Measurements from ENCODE around the gene PREX1. TPM values are rescaled to one million over a fixed set of nuclear protein-coding genes. Genes with fewer than 3 reads are reported as not detected.
"Not testable (repeated sequence)": the region's sequence is repeated elsewhere in the genome, so short reads cannot be mapped to it uniquely, and the experiment has no call there.

Gene PREX1
- total RNA-seq, 2 experiments from 2014 or later, result 142 to 147 TPM

DNA sequence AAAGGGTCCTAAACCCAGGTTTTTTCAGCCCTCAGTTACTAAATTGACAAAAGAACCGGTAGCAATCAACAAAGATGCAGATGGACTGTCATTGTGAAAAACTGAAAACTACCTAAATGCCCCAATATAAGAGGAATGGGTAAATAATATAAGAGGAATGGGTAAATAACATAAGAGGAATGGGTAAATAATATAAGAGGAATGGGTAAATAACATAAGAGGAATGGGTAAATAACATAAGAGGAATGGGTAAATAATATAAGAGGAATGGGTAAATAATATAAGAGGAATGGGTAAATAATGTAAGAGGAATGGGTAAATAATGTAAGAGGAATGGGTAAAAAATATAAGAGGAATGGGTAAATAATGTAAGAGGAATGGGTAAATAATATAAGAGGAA lies 15.7 kb downstream of the PREX1 start:
- POLR2A ChIA-PET; H3K27me3 Mint-ChIP-seq; DNase-seq; ATAC-seq (ENCODE audit: low read depth); H3K27ac Mint-ChIP-seq; H3K9me3 Mint-ChIP-seq; H3K4me3 Mint-ChIP-seq: not testable (repeated sequence)
- Mint-ChIP-seq H3K4me1 (peaks cover 36% of the 10 kb centered on the region), H3K36me3 (peaks cover 54% of the 10 kb centered on the region)

DNA sequence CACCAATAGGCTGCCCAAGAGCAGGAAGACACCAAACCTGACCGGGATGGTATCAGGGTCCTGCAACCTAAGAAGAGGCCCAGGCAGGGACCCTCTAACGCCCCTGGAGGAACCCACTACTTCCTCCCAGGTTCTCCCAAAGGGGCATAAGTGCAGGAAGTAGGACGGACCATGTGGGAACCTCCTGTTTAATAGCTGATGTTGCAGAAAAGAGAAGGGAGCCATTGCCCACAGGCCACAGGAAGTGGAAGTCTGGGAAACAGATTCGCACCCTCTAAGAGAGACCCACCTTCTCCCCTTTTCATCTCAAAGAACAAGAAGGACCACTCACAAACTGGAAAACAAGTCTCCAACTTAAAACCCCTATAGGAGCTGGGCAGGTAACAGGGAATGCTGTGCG lies 18.1 kb downstream of the PREX1 start:
- POLR2A ChIA-PET, result no interaction called here
- no peak for DNase-seq
- Mint-ChIP-seq H3K36me3 (peaks cover 56% of the 10 kb centered on the region), H3K4me3 (no peak overlapping the region), H3K9me3 (peaks cover 8% of the 10 kb centered on the region), H3K27ac (peak overlapping the region; percentile 36), H3K4me1 (peaks cover 22% of the 10 kb centered on the region), H3K27me3 (no peaks in the 10 kb centered on the region)
- ATAC-seq (ENCODE audit: low read depth), result no peak

DNA sequence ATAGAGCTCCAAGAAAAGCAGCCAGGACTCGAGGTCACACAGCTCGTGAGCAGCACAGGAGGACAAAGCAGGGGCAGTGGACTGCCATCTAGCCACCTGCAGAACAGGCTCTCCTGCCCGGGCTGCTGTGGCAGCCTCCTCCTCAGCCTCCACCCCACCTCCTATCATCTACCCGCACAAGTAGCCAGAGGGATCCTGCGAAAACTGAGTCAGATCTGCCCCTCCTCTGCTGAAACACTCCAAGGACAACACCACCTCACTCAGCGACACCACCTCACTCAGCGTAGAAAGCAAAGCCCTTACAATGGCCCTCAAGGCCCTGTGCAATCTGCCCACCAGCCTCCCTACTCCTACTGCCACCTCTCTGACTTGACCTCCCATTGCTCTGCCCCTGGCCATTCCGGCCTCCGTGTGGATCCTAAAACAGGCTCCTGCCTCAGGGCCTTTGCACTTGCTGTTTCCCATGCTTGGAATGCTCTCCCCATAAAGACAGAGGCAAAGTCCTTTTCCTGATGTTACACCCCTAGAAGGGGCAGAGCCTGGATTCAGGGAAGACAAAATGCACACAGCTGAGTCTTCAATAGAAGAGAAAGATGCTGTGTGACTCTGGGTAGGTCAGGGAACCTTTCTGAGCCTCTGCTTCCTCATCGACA lies 19.3 kb downstream of the PREX1 start:
- DNase-seq (no peak), ATAC-seq (ENCODE audit: low read depth) (no peak)
- H3K27me3 Mint-ChIP-seq, result no peaks in the 10 kb centered on the region
- H3K4me3 Mint-ChIP-seq, result no peak overlapping the region
- POLR2A ChIA-PET, result interaction anchor here (1.3 kb wide), 1 partner anchor 11 kb away, joined by 3 read pairs; no protein-coding TSS in a partner anchor
- peaks cover 24% of the 10 kb centered on the region for H3K4me1 Mint-ChIP-seq
- H3K9me3 Mint-ChIP-seq, result peaks cover 8% of the 10 kb centered on the region
- H3K36me3 Mint-ChIP-seq, result peaks cover 64% of the 10 kb centered on the region
- peak overlapping the region; percentile 35 for H3K27ac Mint-ChIP-seq

GRCh38 chr20:48807586-48808381 lies 20.0 kb downstream of the PREX1 start:
- H3K27ac Mint-ChIP-seq, result peak overlapping the region; percentile 1
- H3K9me3 Mint-ChIP-seq, result peaks cover 8% of the 10 kb centered on the region
- DNase-seq (no peak), ATAC-seq (ENCODE audit: low read depth) (no peak)
- POLR2A ChIA-PET, result interaction anchor here (1.3 kb wide), 1 partner anchor 11 kb away, joined by 3 read pairs; no protein-coding TSS in a partner anchor
- no peak overlapping the region for H3K4me3 Mint-ChIP-seq
- H3K27me3 Mint-ChIP-seq, result no peaks in the 10 kb centered on the region
- H3K36me3 Mint-ChIP-seq, result peaks cover 64% of the 10 kb centered on the region
- peaks cover 25% of the 10 kb centered on the region for H3K4me1 Mint-ChIP-seq

DNA sequence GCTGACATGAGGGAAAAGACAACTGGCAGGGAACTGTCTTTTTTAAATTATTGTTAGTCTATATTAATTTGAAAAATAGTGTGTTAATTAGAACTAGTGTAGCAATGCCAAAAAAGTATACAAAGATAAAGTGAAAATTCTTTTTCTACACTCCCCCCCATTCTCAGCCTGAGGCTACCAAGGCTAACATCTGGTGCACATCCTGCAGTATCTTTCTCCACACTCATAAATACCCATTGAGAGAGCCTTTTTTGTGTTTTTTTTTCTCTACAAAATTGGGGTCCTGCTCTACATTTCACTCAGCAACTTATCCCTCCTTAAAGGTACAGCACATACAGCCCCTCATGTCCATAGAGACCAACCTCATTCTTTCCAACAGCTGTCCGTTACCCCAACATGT lies 20.7 kb downstream of the PREX1 start:
- no peak overlapping the region for H3K4me3 Mint-ChIP-seq
- H3K36me3 Mint-ChIP-seq, result peaks cover 69% of the 10 kb centered on the region
- DNase-seq (no peak), ATAC-seq (ENCODE audit: low read depth) (no peak)
- peaks cover 8% of the 10 kb centered on the region for H3K9me3 Mint-ChIP-seq
- H3K4me1 Mint-ChIP-seq, result peaks cover 31% of the 10 kb centered on the region
- POLR2A ChIA-PET, result no interaction called here
- no peaks in the 10 kb centered on the region for H3K27me3 Mint-ChIP-seq
- H3K27ac Mint-ChIP-seq, result no peak overlapping the region

- ATAC-seq (ENCODE audit: low read depth) (no peak), DNase-seq (no peak)
- no peak overlapping the region for H3K4me3 Mint-ChIP-seq
- peaks cover 62% of the 10 kb centered on the region for H3K36me3 Mint-ChIP-seq
- H3K27me3 Mint-ChIP-seq, result no peaks in the 10 kb centered on the region
- peaks cover 34% of the 10 kb centered on the region for H3K4me1 Mint-ChIP-seq
- H3K27ac Mint-ChIP-seq, result peak overlapping the region; percentile 42
- H3K9me3 Mint-ChIP-seq, result peaks cover 8% of the 10 kb centered on the region
- POLR2A ChIA-PET, result no interaction called here
These were observed 22.1 kb downstream of the PREX1 start for GRCh38 chr20:48805716-48806115.

DNA sequence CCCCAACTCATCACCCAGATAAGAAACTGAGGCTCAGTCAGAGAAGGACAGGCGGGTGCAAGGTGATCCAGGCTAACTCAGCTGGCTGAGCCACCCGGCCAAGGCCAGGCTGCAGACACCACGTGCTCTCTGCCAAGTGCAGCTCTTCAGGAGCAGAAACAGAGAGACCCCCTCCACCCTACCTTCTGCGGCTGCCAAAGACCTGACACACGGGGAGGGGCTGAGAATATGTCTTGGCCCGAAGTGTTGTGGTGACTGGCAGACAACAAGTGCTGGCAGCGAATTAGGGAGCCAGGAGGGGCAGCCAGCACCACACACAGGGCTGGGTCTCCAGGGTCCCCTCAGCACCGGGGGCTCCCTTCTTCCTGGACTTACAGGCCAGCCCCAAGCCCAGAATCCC lies 22.5 kb downstream of the PREX1 start:
- POLR2A ChIA-PET, result no interaction called here

DNA sequence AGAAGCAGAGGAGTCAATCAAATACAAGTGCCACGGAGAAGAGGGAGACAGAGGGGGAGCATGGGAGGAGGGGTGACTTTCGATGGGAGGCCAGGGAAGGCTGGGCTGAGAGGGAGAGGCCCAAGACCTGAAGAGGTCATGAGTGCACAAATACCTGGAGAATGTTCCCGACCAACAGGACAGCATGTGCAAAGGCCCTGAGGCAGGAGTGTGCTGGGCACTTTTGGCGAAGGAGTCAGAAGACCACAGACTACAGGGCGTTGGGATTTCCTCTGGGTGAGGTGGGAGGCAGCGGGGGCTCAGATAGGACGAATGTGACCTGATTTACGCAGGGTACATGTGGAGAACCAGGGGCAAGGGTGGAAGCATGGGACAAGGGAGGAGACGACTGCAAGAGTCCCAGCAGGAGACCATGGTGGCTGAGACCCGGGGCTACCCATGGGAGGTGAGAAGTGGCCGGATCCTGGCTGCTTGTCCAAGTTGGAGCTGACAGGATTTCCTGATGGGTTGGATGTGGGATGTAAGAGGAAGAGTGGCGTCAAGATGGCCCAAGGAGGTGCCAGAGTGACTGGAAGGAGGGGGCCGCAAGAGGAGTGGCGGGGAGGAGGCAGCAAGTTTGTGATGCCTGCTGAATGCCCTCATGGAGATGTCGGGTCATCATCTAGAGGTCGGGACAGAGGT lies 23.4 kb downstream of the PREX1 start:
- H3K27ac Mint-ChIP-seq, result peak overlapping the region; percentile 47
- POLR2A ChIA-PET, result interaction anchor here (1.0 kb wide), 1 partner anchor 21 kb away, joined by 3 read pairs; no protein-coding TSS in a partner anchor
- H3K4me1 Mint-ChIP-seq, result peaks cover 31% of the 10 kb centered on the region
- peaks cover 56% of the 10 kb centered on the region for H3K36me3 Mint-ChIP-seq
- H3K4me3 Mint-ChIP-seq, result no peak overlapping the region
- peaks cover 7% of the 10 kb centered on the region for H3K9me3 Mint-ChIP-seq
- no peak for ATAC-seq (ENCODE audit: low read depth)
- H3K27me3 Mint-ChIP-seq, result no peaks in the 10 kb centered on the region
- DNase-seq, result no peak

More for the DNA sequence above, 22.5 kb downstream of the PREX1 start:
- Mint-ChIP-seq H3K4me1 (peaks cover 35% of the 10 kb centered on the region), H3K27ac (no peak overlapping the region), H3K9me3 (peaks cover 8% of the 10 kb centered on the region), H3K36me3 (peaks cover 62% of the 10 kb centered on the region), H3K27me3 (no peaks in the 10 kb centered on the region), H3K4me3 (no peak overlapping the region)
- ATAC-seq (ENCODE audit: low read depth) (no peak), DNase-seq (no peak)

DNA sequence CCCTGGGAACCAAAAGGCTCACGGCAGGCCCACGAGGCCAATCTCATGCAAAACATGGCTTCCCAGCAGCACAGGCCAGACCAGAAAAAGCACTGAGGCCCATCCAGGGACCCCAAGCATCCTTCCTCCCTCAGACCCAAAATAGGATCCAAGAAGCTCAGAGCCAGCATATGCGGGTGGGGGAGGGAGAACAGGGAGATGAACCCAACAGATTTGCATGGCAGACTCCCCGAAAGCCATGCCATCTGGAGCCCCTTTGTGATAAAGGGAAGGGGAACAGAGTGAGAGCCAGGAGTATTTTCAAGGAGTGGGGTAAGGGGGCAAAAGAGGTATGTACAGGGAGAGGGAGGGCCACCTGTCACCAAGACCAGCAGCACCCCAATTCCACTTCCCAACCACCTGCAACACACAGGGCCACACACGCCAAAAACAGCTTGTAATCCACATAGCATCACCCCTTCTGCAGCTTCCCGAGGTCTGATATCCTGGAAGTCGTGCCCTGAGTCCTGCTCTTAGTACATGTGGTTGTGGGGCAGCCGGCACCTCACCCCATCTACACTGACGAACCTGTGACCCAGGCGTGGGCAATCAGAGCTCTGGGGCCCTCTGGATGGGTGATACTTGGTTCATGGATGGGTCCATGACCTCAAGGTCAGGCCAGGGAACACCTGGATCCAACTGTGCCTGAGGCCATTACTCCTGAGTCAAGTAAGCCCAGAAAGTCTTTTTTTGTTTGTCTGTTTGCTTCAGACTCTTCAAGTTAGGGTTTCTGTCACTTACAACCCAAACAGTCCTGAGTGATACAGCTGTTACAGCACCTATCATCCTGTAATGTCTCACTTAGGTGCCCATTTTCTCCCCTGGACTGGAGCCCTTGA lies 24.4 kb downstream of the PREX1 start:
- POLR2A ChIA-PET, result interaction anchor here (1.0 kb wide), 1 partner anchor 20 kb away, joined by 3 read pairs; no protein-coding TSS in a partner anchor
- no peaks in the 10 kb centered on the region for H3K27me3 Mint-ChIP-seq
- no peak overlapping the region for H3K27ac Mint-ChIP-seq
- H3K36me3 Mint-ChIP-seq, result peaks cover 48% of the 10 kb centered on the region
- peaks cover 6% of the 10 kb centered on the region for H3K9me3 Mint-ChIP-seq
- ATAC-seq (ENCODE audit: low read depth) (no peak), DNase-seq (no peak)
- H3K4me1 Mint-ChIP-seq, result peaks cover 31% of the 10 kb centered on the region
- no peak overlapping the region for H3K4me3 Mint-ChIP-seq

GRCh38 chr20:48802647-48803046 lies 25.2 kb downstream of the PREX1 start:
- H3K36me3 Mint-ChIP-seq, result peaks cover 40% of the 10 kb centered on the region
- peaks cover 5% of the 10 kb centered on the region for H3K9me3 Mint-ChIP-seq
- peak overlapping the region; percentile 62 for H3K27ac Mint-ChIP-seq
- POLR2A ChIA-PET, result interaction anchor here (0.9 kb wide), 1 partner anchor 53 kb away, joined by 3 read pairs; no protein-coding TSS in a partner anchor
- H3K27me3 Mint-ChIP-seq, result no peaks in the 10 kb centered on the region
- peaks cover 38% of the 10 kb centered on the region for H3K4me1 Mint-ChIP-seq
- no peak for ATAC-seq (ENCODE audit: low read depth)
- no peak overlapping the region for H3K4me3 Mint-ChIP-seq
- DNase-seq, result no peak

- POLR2A ChIA-PET, result interaction anchor here (0.9 kb wide), 1 partner anchor 53 kb away, joined by 3 read pairs; no protein-coding TSS in a partner anchor
- peaks cover 36% of the 10 kb centered on the region for H3K36me3 Mint-ChIP-seq
These were observed 25.6 kb downstream of the PREX1 start for GRCh38 chr20:48802216-48802615.

GRCh38 chr20:48801197-48801596 lies 26.6 kb downstream of the PREX1 start:
- ATAC-seq (ENCODE audit: low read depth), result no peak

More at GRCh38 chr20:48802216-48802615, 25.6 kb downstream of the PREX1 start:
- peaks cover 41% of the 10 kb centered on the region for H3K4me1 Mint-ChIP-seq
- peak overlapping the region; percentile 62 for H3K27ac Mint-ChIP-seq
- peaks cover 2% of the 10 kb centered on the region for H3K9me3 Mint-ChIP-seq
- ATAC-seq (ENCODE audit: low read depth) (no peak), DNase-seq (no peak)
- H3K4me3 Mint-ChIP-seq, result no peak overlapping the region
- no peaks in the 10 kb centered on the region for H3K27me3 Mint-ChIP-seq

More at GRCh38 chr20:48801197-48801596, 26.6 kb downstream of the PREX1 start:
- H3K9me3 Mint-ChIP-seq, result no peaks in the 10 kb centered on the region
- H3K4me3 Mint-ChIP-seq, result no peak overlapping the region
- H3K27me3 Mint-ChIP-seq, result no peaks in the 10 kb centered on the region
- peaks cover 26% of the 10 kb centered on the region for H3K36me3 Mint-ChIP-seq
- POLR2A ChIA-PET, result no interaction called here
- H3K27ac Mint-ChIP-seq, result no peak overlapping the region
- no peak for DNase-seq
- H3K4me1 Mint-ChIP-seq, result peaks cover 41% of the 10 kb centered on the region
